Head of caudate nucleus (tissue), 42 donors: ENCODE data around the gene IZUMO4.
"Not testable (repeated sequence)": the region's sequence is repeated elsewhere in the genome, so short reads cannot be mapped to it uniquely, and the experiment has no call there.

Experiments used
- DNase-seq, 42 donors: peaks; one replicate each; pipeline versions ENCODE4 v3.0.0 to v3.0.0-alpha.2; 2020 to 2021; ENCODE audit warnings: mixed read lengths in 7 of 42
- intact Hi-C: fragments of 100-400 bp; cut with DNase I; formaldehyde crosslinking; loops from one replicate; pipeline ENCODE4 v1.15.0; 2022

Gene IZUMO4

GRCh38 chr19:2116507-2116906 lies 19.8 kb downstream of the IZUMO4 start:
- DNase-seq, result no peak
- intact Hi-C loops, result no loop called here

GRCh38 chr19:2117215-2117960 lies 20.7 kb downstream of the IZUMO4 start:
- intact Hi-C loops, result no loop called here

GRCh38 chr19:2118438-2118837 lies 21.7 kb downstream of the IZUMO4 start:
- DNase-seq, result no peak
- intact Hi-C loops, result no loop called here

More at GRCh38 chr19:2117215-2117960, 20.7 kb downstream of the IZUMO4 start:
- peak in 16 of 42 donors; percentile 6 to 62 (median 48) for DNase-seq

- no peak for DNase-seq
- intact Hi-C loops, result no loop called here
Measured at GRCh38 chr19:2119921-2120785, 23.4 kb downstream of the IZUMO4 start.

GRCh38 chr19:2120821-2121220 lies 24.1 kb downstream of the IZUMO4 start:
- no peak for DNase-seq
- intact Hi-C loops, result no loop called here

GRCh38 chr19:2121416-2122051 lies 24.8 kb downstream of the IZUMO4 start:
- intact Hi-C loops, result no loop called here
- no peak for DNase-seq

- intact Hi-C loops, result no loop called here
- no peak for DNase-seq
Measured at GRCh38 chr19:2122251-2122650, 25.5 kb downstream of the IZUMO4 start.

- intact Hi-C loops, result no loop called here
- DNase-seq, result no peak
Measured at GRCh38 chr19:2122982-2123381, 26.3 kb downstream of the IZUMO4 start.

GRCh38 chr19:2123682-2124387 lies 27.1 kb downstream of the IZUMO4 start:
- intact Hi-C loops, result no loop called here
- DNase-seq, result no peak

- intact Hi-C loops, result no loop called here
- DNase-seq, result no peak
Measured at GRCh38 chr19:2126879-2127518, 30.3 kb downstream of the IZUMO4 start.

- intact Hi-C loops, result no loop called here
- DNase-seq, result no peak
Measured at GRCh38 chr19:2127758-2128157, 31.0 kb downstream of the IZUMO4 start.

GRCh38 chr19:2128252-2128651 lies 31.5 kb downstream of the IZUMO4 start:
- DNase-seq, intact Hi-C loops: not testable (repeated sequence)

- DNase-seq, result no peak
- intact Hi-C loops, result no loop called here
Measured at GRCh38 chr19:2129022-2129421, 32.3 kb downstream of the IZUMO4 start.

GRCh38 chr19:2129486-2129885 lies 32.8 kb downstream of the IZUMO4 start:
- DNase-seq, result peak in 5 of 42 donors; percentile 23 to 45 (median 27)
- intact Hi-C loops, result no loop called here

GRCh38 chr19:2129892-2130770 lies 33.4 kb downstream of the IZUMO4 start:
- no peak for DNase-seq
- intact Hi-C loops, result no loop called here

- DNase-seq, intact Hi-C loops: not testable (repeated sequence)
Measured at GRCh38 chr19:2131012-2131975, 34.6 kb downstream of the IZUMO4 start.

- intact Hi-C loops, result no loop called here
- no peak for DNase-seq
Measured at GRCh38 chr19:2132191-2132590, 35.5 kb downstream of the IZUMO4 start.
